Esophagus squamous epithelium (tissue), 4 donors: ENCODE results near the gene CYP1A2.

Source experiments
- POLR2A ChIP-seq, 4 donors: fragments of 450-650 bp; IDR thresholded peaks; one replicate each; pipeline ENCODE4 v1.6.1; 2017; ENCODE audit warnings: antibody characterized with exemption in 4 of 4, mild to moderate bottlenecking in 4 of 4, moderate library complexity in 3 of 4
- TF ChIP-seq, protein P1 (sequence below), 6 experiments: fragments of 450-650 bp in 4 of 6; fragments of 200-600 bp in 2 of 6; sonication (generic) in 2 of 6; IDR thresholded peaks; one replicate each; pipeline ENCODE4 v1.5.1; 2016 to 2019; ENCODE audit warnings: antibody characterized with exemption in 6 of 6, mild to moderate bottlenecking in 4 of 6, moderate library complexity in 4 of 6

DNA sequence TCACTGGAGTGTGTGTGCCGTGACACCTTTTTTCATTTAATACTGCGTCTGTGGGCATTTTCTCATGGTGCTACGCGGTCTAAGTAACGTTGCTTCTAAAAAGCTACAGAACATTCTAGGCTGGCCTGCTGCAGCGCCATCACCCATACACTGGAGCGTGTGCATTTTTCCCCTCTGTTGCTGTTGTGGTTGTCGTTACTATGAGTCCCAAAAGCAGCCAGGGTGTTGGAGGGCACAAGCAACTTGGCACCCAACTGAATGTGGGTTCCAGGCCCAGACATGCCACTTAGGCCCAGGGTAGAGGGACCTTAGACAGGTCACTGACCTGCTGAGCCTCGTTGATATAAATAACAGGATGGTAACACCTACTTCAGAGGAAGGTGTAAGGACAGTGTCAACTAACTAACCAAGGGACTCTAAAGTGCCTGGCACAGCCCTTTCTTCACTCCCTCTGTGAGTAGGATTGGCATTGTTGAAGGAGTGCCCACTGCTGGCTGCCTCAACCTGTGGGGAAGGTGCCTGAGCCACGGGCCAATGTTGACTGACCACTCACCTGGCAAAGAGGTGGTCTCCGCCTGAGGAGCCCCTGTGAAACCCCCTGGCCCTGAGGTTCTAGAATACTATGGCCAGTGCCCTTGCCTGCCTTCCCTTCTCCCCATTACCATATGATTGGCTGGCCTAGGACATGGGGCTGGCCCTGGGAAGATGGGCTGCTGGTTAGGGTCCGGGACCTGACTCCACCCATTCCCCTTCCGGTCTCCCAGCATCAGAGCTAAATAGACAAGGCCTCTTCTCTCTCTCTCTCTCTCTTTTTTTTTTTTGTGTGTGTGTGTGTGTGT lies 36.8 kb downstream of the CYP1A2 start:
- no peak for TF ChIP-seq POLR2A (IDR thresholded peaks at IDR 0.05)
- TF ChIP-seq, protein P1, sequence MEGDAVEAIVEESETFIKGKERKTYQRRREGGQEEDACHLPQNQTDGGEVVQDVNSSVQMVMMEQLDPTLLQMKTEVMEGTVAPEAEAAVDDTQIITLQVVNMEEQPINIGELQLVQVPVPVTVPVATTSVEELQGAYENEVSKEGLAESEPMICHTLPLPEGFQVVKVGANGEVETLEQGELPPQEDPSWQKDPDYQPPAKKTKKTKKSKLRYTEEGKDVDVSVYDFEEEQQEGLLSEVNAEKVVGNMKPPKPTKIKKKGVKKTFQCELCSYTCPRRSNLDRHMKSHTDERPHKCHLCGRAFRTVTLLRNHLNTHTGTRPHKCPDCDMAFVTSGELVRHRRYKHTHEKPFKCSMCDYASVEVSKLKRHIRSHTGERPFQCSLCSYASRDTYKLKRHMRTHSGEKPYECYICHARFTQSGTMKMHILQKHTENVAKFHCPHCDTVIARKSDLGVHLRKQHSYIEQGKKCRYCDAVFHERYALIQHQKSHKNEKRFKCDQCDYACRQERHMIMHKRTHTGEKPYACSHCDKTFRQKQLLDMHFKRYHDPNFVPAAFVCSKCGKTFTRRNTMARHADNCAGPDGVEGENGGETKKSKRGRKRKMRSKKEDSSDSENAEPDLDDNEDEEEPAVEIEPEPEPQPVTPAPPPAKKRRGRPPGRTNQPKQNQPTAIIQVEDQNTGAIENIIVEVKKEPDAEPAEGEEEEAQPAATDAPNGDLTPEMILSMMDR (IDR thresholded peaks at IDR 0.05): no peak
